Lung (tissue), 12 donors: ENCODE measurements around the gene PTPRG. TPM values are rescaled to one million over a fixed set of nuclear protein-coding genes. Genes with fewer than 3 reads are reported as not detected.

Source experiments
- ATAC-seq: fragments of 200-7000 bp; cut with Tn5 transposase; one replicate; pipeline ENCODE4 v1.9.1; 2020; ENCODE audit warnings: moderate number of reproducible peaks; ENCODE audit not compliant: insufficient read depth, low FRiP score
- DNase-seq, 3 donors: peaks; one replicate each; pipeline ENCODE4 v3.0.0-alpha.2; 2013 to 2017
- H3K27ac ChIP-seq, 2 donors: one replicate each; pipeline ENCODE4 v1.5.1; 2013; ENCODE audit warnings: mild to moderate bottlenecking in 2 of 2, moderate library complexity in 2 of 2, control low read depth in 1 of 2, inconsistent platforms in 1 of 2, low read depth in 1 of 2, low read length in 1 of 2
- H3K27me3 ChIP-seq, 3 donors: one replicate each; pipeline ENCODE4 v1.5.1; 2013; ENCODE audit warnings: low read length in 2 of 3; ENCODE audit not compliant: control insufficient read depth in 3 of 3, insufficient read depth in 3 of 3
- H3K36me3 ChIP-seq, 4 donors: one replicate each; pipeline ENCODE4 v1.5.1; 2013; ENCODE audit warnings: low read length in 4 of 4, mild to moderate bottlenecking in 1 of 4, moderate library complexity in 1 of 4; ENCODE audit not compliant: control insufficient read depth in 4 of 4, insufficient read depth in 4 of 4
- H3K4me1 ChIP-seq, 5 donors: one replicate each; pipeline ENCODE4 v1.5.1; 2013; ENCODE audit warnings: low read length in 5 of 5, mild to moderate bottlenecking in 2 of 5, moderate library complexity in 1 of 5; ENCODE audit not compliant: control insufficient read depth in 5 of 5, insufficient read depth in 5 of 5
- H3K4me3 ChIP-seq: one replicate; pipeline ENCODE4 v1.5.1; 2013; ENCODE audit warnings: mild to moderate bottlenecking, control low read depth, moderate library complexity
- H3K9ac ChIP-seq, 2 donors: one replicate each; pipeline ENCODE4 v1.5.1; 2013; ENCODE audit warnings: low read length in 2 of 2, control low read depth in 1 of 2; ENCODE audit not compliant: insufficient read depth in 1 of 2
- H3K9me3 ChIP-seq, 4 donors: one replicate each; pipeline ENCODE4 v1.5.1; 2013; ENCODE audit warnings: low read length in 3 of 4, mild to moderate bottlenecking in 1 of 4, moderate library complexity in 1 of 4; ENCODE audit not compliant: control insufficient read depth in 4 of 4, insufficient read depth in 3 of 4
- WGBS, 2 donors: extraction: QIAGEN DNeasy Blood & Tissue Kit; methylation state at CpG; one replicate each; pipeline ENCODE4 v1.1.7; 2013; 5-methylcytosine and 5-hydroxymethylcytosine counted together
- polyA plus RNA-seq, 2 donors: library from polyadenylated mRNA; stranded (reverse); fragments of 200-250 nt; gene quantifications; one replicate each; pipeline ENCODE4 v1.2.1, GENCODE V29; 2013
- total RNA-seq, 2 donors: library from RNA; depleted of rRNA in 1 of 2; stranded (reverse); fragments of >200 nt in 1 of 2; gene quantifications; one replicate each; pipeline ENCODE4 v1.2.1, GENCODE V29; 2014 to 2021
- TF ChIP-seq, protein P1 (sequence below): IDR thresholded peaks from 2 replicates; pipeline ENCODE4 v1.5.1; 2012; ENCODE audit warnings: mild to moderate bottlenecking; ENCODE audit errors: control extremely low read depth, extremely low read depth
- donor health status: control.
- donor health status: control.
- donor health status: Bipolar disorder and iron deficiency.
- donor health status: healthy.
- donor health status: DM: yes; HTN: yes; CAD: no.

Gene PTPRG
- total and polyA plus RNA-seq, 4 donors: 8.5 to 131 (median 75.9) TPM

DNA sequence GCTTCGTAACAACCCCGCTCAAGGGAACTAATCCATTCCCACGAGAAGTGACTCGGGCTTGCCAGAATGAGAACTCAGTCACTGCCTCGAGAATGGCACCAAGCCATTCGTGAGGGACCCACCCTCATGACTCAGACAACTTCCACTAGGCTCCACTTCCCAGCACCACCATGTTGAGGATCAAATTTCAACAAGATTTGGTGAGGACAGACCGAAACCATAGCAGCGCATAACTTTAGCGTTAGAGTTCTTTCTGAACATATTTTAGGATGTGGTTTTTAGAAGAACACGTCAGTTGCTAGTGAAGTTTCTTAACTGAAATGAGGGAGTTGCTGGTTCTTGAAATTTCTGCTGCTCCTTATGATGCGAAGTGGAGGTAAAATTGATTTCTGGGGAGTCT, 13.5 kb downstream of the PTPRG start:
- Histone ChIP-seq H3K27me3 (no peaks in the 10 kb centered on the region), H3K36me3 (no peaks in the 10 kb centered on the region), H3K9me3 (peaks cover 0 to 2% (median 0%) of the 10 kb centered on the region in 4 donors), H3K27ac (no peak overlapping the region), H3K4me3 (no peak overlapping the region), H3K4me1 (peaks cover 0 to 37% (median 1%) of the 10 kb centered on the region in 5 donors), H3K9ac (no peak overlapping the region)
- ATAC-seq: no peak
- TF ChIP-seq, protein P1, sequence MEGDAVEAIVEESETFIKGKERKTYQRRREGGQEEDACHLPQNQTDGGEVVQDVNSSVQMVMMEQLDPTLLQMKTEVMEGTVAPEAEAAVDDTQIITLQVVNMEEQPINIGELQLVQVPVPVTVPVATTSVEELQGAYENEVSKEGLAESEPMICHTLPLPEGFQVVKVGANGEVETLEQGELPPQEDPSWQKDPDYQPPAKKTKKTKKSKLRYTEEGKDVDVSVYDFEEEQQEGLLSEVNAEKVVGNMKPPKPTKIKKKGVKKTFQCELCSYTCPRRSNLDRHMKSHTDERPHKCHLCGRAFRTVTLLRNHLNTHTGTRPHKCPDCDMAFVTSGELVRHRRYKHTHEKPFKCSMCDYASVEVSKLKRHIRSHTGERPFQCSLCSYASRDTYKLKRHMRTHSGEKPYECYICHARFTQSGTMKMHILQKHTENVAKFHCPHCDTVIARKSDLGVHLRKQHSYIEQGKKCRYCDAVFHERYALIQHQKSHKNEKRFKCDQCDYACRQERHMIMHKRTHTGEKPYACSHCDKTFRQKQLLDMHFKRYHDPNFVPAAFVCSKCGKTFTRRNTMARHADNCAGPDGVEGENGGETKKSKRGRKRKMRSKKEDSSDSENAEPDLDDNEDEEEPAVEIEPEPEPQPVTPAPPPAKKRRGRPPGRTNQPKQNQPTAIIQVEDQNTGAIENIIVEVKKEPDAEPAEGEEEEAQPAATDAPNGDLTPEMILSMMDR: no peak
- WGBS, 2 donors: 88 to 93% methylated on average over 11 of the region's 11 CpGs
- DNase-seq: no peak

DNA sequence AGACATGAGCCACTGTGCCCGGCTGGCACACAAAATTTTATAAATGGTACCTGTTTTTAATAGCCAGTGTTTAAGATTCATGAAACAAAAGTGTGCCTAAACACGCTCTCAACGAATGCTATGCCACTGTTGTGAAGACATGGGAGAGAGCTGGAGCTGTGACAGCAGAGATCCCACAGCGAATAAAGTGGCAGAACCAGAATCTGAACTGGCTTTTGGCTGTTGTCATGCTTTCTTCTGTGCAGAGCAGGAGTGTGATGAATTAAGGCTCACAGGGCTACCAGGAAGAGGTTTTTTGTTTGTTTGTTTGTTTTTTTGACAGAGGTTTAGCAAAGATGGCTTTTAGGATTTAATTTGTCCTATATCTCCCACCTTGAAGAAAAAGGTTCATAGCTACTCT, 14.5 kb downstream of the PTPRG start:
- Histone ChIP-seq H3K27ac (no peak overlapping the region), H3K4me3 (no peak overlapping the region), H3K9ac (no peak overlapping the region), H3K4me1 (peaks cover 0 to 34% (median 0%) of the 10 kb centered on the region in 5 donors), H3K9me3 (peaks cover 0 to 2% (median 0%) of the 10 kb centered on the region in 4 donors), H3K36me3 (no peaks in the 10 kb centered on the region), H3K27me3 (no peaks in the 10 kb centered on the region)
- ATAC-seq: no peak
- DNase-seq: no peak
- TF ChIP-seq, protein P1: no peak
- WGBS, 2 donors: 81 to 84% methylated on average over 4 of the region's 4 CpGs

DNA sequence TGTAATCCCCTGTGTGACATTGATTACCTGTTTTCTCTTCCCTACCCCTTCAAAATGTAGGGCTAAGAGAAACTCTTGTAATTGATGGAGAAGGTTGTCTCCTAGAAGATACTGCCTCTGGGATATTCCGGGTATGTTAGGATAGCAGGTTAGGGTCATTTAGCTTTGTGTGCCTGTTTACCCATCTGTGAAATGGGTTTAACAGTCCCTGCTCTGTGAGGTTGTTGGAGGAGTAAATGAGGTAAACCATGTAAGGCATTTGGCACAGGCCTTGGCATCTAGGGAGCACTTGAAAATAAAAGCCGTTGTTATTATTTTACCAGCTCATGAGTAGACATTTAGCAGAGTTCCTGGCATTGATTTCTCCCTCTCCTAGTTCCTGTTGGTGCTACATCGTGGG, 16.4 kb downstream of the PTPRG start:
- Histone ChIP-seq H3K9me3 (peaks cover 0 to 2% (median 0%) of the 10 kb centered on the region in 4 donors), H3K27me3 (no peaks in the 10 kb centered on the region), H3K36me3 (no peaks in the 10 kb centered on the region), H3K4me3 (no peak overlapping the region), H3K4me1 (peaks cover 0 to 42% (median 0%) of the 10 kb centered on the region in 5 donors), H3K9ac (no peak overlapping the region), H3K27ac (no peak overlapping the region)
- WGBS, 2 donors: 76 to 83% methylated on average over 3 of the region's 3 CpGs
- no peak for ATAC-seq
- no peak for DNase-seq
- TF ChIP-seq, protein P1: no peak
